GM11168 (cell line): Measurements from ENCODE around the gene USP2.

Experiments
- in situ Hi-C: fragments of 300-500 bp; cut with MboI; formaldehyde crosslinking; loops from one replicate; pipeline ENCODE4 v1.12.0; 2022; ENCODE audit warnings: low sequenced_read_pairs; ENCODE audit not compliant: unreplicated experiment

Gene USP2

DNA sequence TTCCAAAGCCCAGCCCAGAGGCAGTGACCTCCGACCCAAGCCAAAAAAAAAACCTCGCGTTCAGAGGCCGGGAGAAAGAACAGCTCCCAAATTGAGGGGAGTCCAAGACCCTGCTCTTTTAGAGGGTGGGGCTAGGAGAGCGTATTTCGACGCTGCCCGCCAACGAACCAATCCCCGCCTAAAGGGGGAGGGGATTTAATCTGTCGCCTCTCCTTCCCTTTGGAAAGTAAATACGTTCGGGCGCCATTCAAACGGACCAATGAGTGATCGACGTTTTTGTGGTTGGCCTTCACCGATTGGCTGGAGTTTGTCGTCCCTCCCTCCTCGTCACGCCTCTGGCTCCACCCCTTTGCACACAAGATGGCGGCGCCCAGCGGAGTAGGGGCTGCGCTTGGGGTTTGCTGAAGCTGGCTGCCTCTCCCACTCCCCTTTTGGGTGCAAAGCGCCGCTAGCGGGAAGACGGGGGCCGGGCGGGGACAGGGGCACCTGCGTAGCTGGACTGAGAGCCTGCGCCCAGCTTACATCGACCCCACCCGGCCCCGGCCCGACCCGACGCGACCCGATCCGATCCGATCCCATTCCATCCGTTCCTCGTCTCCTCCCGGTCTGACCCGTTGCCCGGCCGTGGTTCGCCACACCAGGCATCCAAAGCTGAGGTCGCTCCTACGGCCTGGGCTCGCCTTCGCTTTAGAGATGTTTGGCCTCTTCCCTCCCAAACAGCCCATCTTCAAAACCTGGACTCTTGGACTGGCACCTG, 47.1 kb downstream of the USP2 start, which contains the start of gene RNF26:
RNF26 (plus strand) TSS at position 354 of the 757 bp plus-strand sequence. CDS start 596 bp downstream, outside the sequence.
- in situ Hi-C loops = no loop called here

GRCh38 chr11:119332111-119332765, 49.3 kb downstream of the USP2 start:
- in situ Hi-C loops = no loop called here

GRCh38 chr11:119330237-119330636, 51.3 kb downstream of the USP2 start:
- in situ Hi-C loops = no loop called here

DNA sequence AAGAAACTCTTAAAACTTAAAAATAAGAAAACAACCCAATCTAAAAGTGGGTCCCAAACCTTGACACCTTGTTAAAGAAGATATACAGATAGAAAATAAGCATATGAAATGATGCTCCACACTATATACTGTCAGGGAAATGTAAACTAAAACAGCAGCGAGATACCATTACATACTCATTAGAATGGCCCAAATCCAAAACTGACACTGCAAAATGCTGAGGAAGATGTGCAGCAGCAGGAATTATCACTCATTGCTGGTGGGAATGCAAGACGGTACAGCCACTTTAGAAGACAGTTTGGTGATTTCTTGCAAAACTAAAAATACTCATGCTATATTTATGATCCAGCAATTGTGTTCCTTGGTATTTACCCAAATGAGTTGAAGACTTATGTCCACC, 52.2 kb downstream of the USP2 start:
- in situ Hi-C loops = no loop called here

DNA sequence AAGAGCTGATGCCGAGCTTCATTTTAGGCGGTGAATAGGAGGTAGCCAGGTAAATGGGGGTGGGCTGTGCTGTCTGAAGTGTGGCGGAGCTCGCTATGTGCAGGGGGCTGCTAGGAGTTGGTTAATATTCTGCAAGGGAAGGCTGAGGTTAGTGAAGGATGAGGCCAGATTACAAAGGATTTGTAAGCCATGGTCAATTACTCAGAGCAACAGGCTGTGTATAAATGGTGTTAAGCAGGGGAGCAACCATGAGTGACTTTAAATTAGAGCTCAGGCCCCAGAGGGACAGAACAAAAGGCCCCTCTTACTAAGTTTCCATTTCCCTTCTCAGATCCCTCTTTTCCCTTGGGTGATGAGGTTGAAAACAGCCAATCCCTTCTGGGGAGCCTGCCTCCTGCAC, 57.3 kb downstream of the USP2 start:
- in situ Hi-C loops = no loop called here

DNA sequence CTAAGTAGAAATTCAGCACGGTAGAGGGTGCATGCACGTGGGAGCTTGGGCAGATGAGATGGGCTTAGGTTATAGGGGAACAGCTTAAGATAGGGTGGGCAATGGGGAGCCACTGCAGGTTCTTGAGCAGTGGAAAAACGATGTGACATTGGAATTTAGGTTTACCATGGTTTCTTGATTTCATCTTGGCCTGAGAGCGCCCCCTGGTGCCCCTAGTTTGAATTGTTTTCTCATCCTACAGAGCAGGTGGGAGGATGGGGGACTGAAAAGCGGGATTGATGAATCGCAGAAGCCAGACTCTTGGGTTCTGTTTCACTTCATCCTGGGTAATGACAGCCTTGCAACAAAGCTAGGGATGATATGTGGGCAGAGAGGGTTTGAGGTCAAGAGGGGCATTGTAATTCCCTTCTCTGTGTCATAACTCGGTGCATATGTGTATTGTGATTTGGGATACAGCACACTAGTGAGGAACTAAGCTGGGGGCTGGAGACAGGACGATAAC, 57.9 kb downstream of the USP2 start:
- in situ Hi-C loops = no loop called here

DNA sequence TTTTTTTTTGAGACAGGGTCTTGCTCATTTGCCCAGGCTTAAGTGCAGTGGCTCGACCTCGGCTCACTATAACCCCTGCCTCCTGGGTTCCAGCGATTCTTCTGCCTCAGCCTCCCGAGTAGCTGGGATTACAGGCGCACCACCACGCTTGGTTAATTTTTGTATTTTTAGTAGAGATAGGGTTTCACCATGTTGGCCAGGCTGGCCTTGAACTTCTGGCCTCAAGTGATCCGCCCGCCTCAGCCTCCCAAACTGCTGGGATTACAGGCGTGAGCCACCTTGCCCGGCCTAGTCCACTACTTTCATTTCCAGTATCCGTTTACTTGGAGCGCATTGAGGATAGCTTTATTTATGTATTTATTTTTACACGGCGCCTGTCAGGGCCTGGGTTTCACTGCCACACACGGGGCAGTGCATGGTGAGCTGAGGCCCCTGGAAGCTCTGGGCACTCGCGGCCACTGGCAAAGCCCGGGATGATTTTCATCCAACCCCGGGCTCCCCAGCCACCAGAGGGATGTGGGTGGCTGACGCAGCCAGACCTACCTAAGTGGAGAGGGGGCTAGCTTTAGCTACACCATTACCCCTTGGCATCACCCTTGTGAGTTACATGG, 58.5 kb downstream of the USP2 start:
- in situ Hi-C loops = no loop called here

DNA sequence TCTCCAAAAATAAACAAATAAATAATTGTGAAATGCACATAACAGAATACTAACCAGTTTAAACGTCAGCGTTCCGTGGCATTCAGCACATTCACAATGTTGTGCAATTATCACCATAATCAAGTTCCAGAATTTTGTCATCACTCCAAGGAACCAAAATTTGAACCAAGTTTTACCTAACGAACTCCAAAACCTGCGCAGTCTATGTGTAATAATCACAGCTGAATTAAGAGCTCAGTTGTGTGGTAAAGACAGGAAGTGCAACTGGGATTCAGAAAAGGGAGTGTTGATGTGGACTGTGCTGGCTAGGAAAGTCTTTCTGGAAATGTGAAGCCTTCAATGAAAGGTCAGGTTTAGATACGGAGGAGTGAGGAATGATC, 59.1 kb downstream of the USP2 start:
- in situ Hi-C loops = no loop called here

GRCh38 chr11:119320776-119321524, 60.5 kb downstream of the USP2 start:
- in situ Hi-C loops = no loop called here

- in situ Hi-C loops = no loop called here
These were observed 61.2 kb downstream of the USP2 start for GRCh38 chr11:119320240-119320775.

DNA sequence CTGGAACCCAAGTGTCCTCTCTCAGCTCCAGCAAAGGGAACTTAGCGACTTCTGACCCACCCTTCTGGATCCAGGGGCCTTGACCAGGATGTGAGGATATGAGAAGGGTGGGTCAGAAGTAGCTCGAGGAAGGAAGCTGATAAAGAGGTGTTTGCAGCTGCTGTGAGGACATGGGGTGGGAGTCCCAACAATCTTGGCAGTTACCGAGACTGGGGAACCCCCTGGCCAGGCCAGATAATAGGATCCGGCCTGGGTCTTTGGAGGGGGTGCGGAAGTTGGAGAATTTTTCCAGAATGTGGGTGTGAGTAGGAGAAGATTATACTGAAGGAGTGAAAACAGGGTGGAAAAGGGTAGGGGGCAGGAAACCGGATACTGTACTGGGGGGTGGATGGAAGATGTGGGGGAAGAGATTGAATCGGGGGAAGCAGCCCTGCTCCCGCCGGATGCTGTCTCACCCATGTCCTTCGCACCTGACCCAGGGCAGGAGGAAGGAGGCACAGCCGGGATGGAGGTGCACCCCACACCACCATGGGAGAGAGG, 61.7 kb downstream of the USP2 start:
- in situ Hi-C loops = no loop called here

DNA sequence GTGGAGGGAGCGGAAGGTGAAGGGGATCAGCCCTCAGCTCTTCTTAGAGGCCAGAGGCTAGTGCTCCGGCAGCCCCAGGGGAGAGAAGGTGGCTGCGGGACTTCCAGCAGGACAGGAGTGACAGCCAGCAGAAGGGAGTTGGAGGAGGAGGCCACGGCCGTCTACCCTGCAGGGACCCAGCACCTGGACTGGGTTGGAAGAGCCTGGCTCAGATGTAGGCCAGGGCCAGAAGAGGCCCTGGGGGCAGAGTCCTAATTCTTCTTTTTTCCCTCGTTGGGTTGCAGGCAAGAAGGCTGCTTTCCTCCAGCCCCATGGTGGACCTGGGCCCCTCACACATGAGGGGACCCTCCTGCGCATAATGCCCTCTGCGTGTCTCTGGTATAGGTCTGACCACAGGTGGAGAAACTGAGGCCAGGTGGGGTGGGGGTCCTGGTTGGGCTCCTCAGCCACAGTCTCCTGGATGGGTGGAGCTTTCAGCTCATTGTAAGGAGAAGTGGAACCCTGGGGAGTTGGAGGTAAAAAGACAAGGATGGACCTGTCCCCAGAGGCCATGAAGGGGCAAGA, 62.3 kb downstream of the USP2 start:
- in situ Hi-C loops = no loop called here

DNA sequence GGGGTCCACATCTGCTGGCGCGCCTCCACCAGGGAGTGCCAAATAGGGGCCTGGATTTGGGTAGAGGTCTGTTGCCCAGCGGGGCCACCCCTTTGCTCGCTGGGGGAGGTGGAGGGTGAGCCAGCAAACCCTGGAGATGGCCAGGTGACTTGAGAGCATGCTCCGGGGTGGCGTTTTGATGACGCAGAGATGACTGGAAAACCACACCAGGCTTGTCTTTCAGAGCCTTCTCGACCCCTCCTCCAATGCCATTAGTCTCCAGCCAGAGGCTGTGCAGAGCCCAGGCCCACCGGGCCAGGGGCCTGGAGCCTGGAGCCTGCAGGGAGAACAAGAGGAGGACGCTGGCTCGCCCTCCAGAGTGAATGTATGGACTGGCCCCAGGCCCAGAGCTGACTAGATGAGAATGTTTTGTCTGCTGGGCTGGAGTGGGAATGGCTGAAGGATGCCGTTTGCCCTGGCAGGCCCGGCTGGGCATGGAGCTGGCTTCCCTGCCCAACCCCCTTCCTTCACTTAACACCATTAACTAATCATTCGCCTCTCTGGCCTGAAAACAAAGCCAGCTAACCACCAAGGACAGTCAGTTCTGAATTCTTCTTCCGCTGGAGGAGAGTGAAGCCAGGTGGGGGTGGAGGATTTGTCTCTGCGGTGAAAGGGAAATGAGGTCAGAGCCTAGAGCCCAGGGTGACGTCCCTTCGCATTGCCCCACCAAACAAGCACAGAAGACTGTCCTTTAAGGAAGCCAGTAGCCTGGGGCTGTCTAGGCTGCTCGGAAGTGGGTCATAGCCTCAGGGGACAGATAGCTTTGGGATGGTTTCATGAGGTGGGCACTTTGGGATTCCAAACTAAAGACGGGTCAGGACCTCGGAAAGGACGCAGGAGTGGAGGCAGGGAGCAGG, 63.0 kb downstream of the USP2 start:
- in situ Hi-C loops = no loop called here

DNA sequence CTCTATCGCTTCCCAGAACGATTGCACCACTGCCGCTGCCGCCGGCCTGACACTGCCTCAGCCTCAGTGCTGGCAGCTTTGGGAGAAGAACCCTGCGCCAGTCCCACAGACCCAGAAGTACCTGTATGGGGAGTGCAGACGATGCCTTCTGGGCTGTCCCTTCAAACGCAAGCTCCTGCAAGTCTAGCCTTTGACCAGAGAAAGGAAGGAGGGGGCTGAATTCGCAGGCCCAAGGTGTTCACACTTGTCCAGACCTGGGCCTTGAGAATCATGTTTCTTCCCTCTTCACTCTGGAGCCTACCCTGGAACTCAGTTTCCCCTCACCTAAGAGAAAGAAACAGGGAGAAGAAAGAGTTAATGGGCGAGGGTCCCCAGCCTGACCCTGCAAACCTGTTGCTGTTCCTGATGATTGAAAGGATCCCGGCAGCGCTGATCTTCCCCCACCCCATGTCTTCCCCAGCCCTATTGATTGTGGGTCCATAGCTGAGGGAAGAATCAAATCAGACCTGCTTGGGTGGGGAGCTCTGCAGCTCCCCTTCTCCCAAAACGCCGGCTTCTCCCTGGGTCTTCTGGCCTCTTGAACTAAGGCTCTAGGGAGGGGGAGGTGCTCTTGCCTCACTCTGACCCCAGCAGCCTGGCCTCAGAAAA, 63.8 kb downstream of the USP2 start:
- in situ Hi-C loops = no loop called here

DNA sequence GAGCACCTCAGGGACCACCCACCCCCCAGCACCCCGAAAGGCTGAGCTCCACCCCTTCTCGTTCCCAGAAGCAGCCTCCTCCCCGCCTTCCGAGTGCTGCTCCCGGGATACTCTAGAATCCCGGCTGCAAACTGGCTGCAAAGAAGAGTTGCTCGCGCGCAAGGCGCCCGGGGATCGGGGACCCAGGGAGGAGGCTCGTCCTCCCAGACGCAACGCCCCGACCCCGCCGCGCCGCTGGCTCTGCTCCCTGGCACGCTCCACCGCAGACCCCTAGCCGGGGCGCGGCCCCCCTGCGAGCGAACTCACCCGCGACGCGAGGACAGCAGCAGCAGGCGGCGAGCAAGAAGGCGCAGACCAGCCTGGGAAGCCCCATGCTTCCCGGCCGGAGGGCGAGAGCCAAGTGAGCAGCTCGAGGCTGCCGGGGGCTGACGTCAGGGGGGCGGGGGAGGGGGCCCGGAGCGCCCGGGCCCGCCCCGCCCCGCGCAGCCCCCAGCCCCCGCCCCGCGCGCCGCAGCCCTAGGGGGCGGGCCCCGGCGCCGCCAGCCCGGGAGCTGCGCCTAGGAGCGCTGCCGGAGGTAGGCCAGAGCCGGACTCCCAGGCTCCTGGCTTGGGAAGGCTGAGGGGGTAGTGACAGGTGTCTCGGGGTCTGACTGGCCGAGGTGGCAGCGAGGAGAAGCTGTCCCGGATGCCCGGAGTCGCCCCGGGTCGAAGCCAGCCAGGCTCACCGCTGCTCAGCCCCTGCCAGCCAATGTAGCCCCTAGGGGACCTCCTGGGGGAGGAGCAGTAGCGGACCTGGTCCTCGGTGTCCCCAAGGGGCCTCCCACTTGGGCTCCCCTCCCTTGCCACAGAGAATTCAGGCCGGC, 64.5 kb downstream of the USP2 start, which contains the start of gene MCAM:
MCAM (minus strand) TSS at position 402 of the 863 bp plus-strand sequence; CDS start at position 373, 29 bp downstream.
- in situ Hi-C loops = no loop called here

DNA sequence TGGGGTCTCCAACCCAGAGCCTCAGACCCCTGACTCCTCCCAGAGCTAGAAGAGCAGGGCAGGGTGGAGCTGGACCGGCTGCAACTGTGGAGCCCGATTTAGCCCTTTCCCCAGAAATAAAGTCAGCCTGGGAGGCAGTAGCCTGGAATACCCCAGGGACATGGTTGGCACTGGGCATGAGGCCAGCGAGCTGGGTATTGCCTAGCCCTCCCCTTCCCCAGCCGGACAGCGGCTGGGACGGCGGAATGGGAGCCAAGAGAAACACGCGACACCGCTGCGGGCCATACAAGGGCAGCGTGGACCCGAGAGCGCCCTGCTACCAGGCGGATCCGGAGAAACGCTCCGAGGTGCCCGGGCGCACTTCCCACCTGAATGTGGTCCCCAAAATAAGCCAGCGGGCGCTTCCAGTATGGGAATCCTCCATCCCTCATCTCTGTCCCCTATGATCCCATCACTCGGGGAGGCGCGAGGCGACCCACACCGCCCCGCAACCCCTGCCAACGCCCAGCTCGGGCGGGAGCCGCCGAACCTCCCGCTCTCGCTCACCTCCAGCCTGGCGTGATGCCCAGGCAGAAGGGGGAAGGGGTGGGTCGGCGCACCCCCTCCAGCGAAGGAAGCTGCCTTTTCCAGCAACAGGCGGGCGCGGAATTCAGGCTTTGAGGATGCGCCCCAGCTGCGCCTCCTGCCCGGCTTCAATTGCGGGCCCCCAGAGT, 65.3 kb downstream of the USP2 start:
- in situ Hi-C loops = no loop called here
